ENCODE measurements around the gene SLC20A1.

DNA sequence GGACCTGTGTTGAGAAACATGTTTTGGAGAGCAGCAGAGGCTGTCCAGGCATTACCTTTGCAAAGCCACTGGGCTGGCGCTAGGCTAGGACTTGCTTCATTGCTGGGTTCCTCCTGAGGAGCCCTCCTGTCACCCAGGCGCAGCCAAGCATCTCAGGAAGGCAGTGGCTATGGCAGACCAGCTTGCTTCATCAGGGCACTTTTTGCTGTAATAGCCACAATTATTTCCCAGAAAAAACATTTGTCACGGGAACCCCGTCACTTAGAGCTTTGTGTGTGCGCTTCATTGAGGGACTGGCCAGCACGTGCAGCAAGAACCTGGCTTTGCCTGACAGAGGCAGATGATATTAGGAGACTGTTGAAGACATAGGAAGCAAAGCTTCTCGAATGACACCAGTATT, 36.4 kb downstream of the SLC20A1 start:
- TF ChIP-seq, protein P1, sequence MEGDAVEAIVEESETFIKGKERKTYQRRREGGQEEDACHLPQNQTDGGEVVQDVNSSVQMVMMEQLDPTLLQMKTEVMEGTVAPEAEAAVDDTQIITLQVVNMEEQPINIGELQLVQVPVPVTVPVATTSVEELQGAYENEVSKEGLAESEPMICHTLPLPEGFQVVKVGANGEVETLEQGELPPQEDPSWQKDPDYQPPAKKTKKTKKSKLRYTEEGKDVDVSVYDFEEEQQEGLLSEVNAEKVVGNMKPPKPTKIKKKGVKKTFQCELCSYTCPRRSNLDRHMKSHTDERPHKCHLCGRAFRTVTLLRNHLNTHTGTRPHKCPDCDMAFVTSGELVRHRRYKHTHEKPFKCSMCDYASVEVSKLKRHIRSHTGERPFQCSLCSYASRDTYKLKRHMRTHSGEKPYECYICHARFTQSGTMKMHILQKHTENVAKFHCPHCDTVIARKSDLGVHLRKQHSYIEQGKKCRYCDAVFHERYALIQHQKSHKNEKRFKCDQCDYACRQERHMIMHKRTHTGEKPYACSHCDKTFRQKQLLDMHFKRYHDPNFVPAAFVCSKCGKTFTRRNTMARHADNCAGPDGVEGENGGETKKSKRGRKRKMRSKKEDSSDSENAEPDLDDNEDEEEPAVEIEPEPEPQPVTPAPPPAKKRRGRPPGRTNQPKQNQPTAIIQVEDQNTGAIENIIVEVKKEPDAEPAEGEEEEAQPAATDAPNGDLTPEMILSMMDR (IDR thresholded peaks at IDR 0.05; ENCODE audit: insufficient read depth, low read length, poor library complexity, severe bottlenecking), result no peak
- no peak for TF ChIP-seq EZH2phosphoT487 (conservative IDR thresholded peaks at IDR 0.05; ENCODE audit: low read length)

Measured in SU-DHL-6 (cell line).